ENCODE results near the gene GPR83. TPM values are rescaled to one million over a fixed set of nuclear protein-coding genes. Genes with fewer than 3 reads are reported as not detected.

Gene GPR83
- 0.27 TPM for total RNA-seq
- long read RNA-seq, result 0 reads

DNA sequence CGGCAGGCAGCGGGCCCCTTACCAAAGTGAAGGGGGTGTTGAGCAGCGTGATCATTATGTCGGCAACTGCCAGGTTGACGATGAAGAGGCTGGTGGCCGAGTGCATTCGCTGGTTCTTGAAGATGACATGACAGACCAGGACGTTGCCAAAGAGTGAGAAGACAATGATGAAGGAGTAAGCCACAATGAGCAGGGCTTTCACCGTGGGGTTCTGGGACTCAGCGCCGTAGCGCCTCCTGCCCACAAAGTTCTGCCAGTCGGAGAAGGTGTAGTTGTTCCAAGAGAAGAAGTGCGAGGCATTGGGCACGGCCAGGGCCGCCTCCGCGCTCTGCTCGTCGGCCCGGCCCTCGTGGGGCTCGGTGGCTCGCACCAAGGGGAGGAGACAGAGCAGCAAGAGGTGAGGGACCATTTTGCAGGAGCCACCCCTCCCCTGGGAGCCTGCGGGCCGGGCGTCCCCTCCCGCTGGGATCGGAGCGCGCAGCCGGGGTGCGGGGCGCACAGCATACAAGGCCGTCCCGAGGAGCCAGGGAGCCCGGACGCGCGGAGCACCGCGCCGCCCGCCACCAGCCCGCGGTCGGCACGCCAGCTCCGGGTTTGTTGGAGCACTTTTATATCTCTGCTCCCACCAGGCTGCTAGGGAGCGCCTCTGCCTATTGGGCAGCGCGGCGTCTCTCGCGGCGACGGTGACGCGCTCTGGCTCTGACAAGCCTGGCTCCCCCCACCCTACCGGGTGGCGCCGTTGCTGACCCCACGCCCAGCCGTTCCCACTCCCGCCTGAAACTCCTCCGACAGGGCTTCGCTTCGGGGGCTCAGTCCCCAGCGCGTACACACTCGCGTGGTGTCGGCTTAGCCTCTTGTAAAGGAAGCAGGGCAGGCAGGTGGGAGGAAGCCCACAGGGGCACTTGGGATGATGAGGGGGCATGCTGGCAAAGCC, at the start of gene GPR83:
Gene GPR83 (minus strand): TSS at position 581 of the 934 bp plus-strand sequence. CDS start 172 bp downstream, at position 409.
- peak; percentile 68 for ATAC-seq (ENCODE audit: poor library complexity)
- DNase-seq, result peak; percentile 40
- intact Hi-C loops (cut with DNase I), result no loop called here

DNA sequence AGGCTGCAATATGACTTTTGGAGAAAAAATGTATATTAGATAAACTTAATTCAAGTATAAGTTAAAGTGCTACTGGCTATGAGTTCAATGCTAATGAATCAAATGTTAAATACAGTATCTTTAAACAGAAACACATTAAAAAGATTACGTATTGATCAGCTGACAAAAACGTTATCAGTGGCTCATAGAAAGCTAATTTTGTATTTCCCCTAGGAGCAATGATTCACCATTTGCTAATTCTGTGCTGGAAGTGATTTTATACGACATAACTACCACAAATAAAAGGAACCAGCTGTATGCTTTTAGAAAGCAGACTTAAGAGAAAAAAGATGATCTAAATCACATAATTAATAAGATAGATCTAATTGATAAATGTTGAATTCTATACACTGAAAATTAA, 48.8 kb upstream of the GPR83 start:
- intact Hi-C loops (cut with DNase I), result no loop called here
- ATAC-seq (ENCODE audit: poor library complexity) (no peak), DNase-seq (no peak)

DNA sequence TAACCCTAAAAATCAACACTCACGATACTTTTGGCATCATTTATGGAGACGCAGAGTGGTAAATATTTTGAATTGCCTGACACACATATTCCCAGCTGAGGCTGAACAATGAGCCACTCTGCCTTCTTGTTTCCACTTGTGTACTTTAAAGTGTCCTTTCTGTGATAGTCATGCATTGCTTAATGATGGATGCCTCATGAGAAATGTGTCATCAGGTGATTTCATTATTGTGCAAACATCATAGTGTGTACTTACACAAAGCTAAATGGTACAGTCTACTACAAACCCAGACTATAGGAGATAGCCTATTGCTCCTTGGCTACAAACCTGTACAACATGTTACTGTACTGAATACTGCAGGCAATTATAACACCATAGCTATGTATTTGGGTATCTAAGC, 48.2 kb upstream of the GPR83 start:
- DNase-seq (no peak), ATAC-seq (ENCODE audit: poor library complexity) (no peak)
- intact Hi-C loops (cut with DNase I), result no loop called here

DNA sequence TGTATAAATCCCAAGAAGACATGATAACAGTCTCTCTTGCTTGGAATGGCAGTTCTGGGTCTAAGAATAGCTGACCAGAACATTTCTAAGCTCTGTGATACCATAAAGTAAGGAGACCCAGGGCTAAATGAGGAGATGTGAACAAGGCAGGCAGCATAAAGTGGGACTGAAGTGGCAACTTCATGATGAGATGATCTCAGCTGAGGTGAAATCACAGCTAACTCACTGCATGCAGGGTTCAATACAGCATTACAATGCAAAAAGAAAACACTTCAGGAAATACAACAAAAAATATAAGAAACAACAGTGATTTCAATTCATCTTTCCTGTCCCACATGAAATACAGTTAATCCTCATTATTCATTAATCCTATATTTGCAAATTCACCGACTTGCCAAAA, 47.8 kb upstream of the GPR83 start:
- ATAC-seq (ENCODE audit: poor library complexity), result no peak
- DNase-seq, result no peak
- intact Hi-C loops (cut with DNase I), result no loop called here

DNA sequence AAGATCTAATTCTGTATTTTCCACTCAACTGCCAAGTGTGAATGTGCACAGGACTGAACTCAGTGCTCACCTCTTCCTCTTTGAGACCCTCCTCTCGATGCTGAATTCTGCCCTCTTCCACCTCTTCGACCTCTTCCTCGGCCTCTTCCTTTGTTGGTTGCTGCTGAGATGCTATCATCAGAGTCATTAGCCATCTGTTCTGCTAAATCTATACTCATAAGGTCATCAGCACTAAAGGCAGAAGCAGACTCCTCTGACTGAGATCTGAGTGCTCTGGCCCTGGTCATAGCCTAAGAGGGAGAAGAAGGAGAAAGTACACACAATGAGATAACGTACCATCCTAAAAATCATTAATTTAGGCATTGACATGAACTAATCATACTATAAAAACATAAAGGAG, 45.9 kb upstream of the GPR83 start:
- ATAC-seq (ENCODE audit: poor library complexity) (no peak), DNase-seq (no peak)
- intact Hi-C loops (cut with DNase I), result no loop called here

DNA sequence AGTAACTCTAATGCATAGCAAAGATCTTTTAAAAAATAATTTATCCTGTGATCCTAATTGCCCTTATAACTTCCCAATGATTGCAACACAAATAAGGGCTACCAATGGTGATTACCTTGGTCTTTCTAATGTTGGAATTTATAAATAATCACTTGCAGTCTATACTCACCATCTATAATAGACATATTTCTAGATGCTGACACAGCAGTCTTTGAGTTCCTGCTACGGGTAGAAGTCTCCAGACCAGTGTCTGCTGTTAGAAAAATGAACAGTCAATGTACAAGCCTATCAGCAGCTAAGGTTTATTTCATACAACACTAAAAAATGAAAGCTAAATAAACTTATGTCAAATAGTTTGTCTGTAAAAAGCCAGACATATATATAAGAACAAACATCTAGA, 44.4 kb upstream of the GPR83 start:
- ATAC-seq (ENCODE audit: poor library complexity), result no peak
- DNase-seq, result no peak
- intact Hi-C loops (cut with DNase I), result no loop called here

DNA sequence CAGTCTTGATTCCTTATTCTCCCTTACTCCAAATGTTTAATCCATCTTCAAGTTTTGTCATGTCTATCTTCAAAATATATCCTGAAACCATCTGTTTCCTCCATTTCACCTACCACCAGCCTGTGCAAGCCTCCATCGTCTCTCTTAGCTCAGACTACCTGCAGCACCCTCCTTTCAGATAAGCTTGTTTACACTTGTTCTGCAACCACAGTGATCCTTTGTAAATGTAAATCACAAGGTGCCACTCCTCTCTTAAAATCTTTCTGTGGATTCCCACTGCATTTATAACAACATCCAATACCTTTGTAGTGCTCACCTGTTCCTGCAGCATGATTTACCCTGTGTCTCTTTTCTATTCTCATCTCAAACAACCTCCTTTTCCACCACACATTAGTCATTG, 31.8 kb upstream of the GPR83 start:
- intact Hi-C loops (cut with DNase I), result no loop called here
- ATAC-seq (ENCODE audit: poor library complexity), result no peak
- no peak for DNase-seq

DNA sequence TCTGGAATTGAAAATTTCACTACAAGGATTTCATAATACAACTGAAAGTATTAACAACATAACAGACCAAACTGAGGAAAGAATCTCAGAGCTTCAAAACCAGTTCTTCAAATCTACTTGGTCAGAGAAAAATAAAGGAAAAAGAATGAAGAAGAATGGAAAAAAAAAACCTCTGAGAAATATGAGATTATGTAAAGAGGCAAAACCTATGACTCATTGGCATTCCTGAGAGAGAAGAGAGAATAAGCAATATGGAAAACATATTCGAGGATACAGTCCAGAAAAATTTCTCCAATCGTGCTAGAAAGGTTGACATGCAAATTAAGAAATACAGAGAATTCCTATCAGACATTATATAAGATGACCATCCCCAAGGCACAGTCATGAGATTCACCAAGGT, 23.4 kb upstream of the GPR83 start:
- ATAC-seq (ENCODE audit: poor library complexity) (no peak), DNase-seq (no peak)
- intact Hi-C loops (cut with DNase I), result no loop called here

DNA sequence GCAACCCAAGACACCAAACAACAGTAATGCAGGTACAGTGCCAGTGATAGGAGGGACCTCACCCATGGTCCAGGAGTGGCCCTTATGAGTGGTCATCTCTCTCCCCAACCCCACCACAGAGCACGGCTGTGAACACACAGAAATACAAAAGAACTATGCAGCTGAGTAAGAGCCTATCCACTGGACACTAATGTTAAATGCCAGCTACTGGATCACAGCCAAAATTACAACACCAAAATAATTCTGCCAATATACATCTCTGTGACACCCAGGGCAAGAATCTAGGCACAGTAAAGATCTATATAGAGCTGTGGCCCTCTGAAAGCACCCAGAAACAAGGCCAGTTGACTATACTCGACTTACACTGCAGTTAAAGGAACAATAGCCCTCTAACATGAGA, 22.8 kb upstream of the GPR83 start:
- DNase-seq (no peak), ATAC-seq (ENCODE audit: poor library complexity) (no peak)
- intact Hi-C loops (cut with DNase I), result no loop called here

DNA sequence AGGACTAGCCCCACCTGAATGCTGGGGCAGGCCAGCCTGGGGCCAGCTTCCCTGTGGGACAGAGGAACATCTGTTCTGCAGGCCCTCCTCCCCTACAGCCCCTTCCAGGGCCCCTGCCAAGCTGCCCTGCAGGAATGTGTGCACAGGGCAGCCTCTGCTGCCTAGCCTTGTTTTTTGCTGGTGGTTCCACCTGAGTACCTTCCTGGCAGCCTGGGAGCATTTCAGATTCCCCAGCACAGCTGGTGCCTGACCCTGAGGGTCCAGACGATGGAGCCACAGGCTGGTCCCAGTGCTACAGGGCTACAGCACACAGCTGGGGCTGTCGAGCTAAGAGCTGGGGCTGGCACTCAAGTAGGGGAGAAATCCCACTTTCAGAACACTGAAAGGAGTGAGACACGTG, 22.3 kb upstream of the GPR83 start:
- no peak for ATAC-seq (ENCODE audit: poor library complexity)
- intact Hi-C loops (cut with DNase I), result no loop called here

DNA sequence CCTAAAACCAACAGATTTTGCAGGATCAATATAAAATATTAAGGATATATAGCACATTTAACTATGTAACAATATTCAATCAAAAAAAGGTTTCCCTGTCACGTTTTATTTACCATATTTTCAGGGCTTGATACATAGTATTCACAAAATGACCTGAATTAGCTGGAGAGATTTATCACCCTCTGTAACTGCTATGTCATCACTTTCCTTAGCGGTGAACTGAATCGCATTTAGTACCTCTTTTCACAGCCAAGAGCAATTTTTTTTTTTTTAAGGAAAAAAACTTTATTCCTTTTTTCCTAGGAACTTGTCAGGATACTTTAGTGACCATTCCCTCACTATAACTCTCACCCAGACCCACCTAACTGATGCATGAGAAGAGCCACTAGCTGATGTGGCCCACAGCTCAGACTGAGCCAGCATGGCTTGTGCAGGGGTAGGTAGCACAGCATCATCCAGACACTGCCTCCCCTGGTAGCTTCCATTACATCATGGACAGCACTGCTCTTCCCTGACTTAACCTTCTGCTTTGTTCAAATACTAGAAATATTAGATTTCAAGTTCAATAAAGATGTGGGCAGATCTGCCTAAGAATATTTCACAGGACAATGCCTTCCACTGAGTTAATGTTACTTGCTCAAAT, 17.0 kb upstream of the GPR83 start:
- intact Hi-C loops (cut with DNase I), result loop anchor here (5.0 kb wide), 1 partner anchor 526 kb away; no protein-coding TSS in a partner anchor
- DNase-seq, result no peak
- no peak for ATAC-seq (ENCODE audit: poor library complexity)

More for the DNA sequence above, 22.3 kb upstream of the GPR83 start:
- no peak for DNase-seq

DNA sequence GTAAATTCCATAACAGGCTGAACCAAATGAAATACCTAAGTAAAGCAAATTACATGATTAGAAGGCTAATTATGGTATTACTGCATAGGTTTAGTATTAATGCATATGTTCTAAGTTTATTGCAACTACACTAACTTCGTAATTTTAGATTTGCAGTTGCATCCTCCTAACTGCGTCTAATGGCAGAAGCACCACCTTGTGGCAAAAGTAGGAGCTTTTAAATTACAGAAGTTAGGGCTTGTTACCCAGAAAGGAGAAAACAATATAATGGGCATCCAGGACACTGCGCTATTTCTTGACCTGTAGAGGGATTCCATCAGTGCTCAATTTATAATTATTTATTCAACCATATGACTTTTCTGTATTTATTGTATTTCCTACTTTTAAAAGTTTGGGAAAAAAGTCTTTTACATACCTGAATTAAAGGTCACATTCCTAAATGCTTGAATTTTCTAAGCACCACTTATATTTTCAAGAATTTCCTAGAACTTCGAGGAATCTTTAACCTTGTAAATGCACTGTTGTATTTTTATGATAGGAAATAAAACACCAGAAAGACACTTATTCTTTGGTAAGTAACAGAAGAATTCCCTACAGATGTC, 16.3 kb upstream of the GPR83 start:
- DNase-seq (no peak), ATAC-seq (ENCODE audit: poor library complexity) (peak; percentile 65)
- intact Hi-C loops (cut with DNase I), result loop anchor here (5.0 kb wide), 1 partner anchor 525 kb away; no protein-coding TSS in a partner anchor

DNA sequence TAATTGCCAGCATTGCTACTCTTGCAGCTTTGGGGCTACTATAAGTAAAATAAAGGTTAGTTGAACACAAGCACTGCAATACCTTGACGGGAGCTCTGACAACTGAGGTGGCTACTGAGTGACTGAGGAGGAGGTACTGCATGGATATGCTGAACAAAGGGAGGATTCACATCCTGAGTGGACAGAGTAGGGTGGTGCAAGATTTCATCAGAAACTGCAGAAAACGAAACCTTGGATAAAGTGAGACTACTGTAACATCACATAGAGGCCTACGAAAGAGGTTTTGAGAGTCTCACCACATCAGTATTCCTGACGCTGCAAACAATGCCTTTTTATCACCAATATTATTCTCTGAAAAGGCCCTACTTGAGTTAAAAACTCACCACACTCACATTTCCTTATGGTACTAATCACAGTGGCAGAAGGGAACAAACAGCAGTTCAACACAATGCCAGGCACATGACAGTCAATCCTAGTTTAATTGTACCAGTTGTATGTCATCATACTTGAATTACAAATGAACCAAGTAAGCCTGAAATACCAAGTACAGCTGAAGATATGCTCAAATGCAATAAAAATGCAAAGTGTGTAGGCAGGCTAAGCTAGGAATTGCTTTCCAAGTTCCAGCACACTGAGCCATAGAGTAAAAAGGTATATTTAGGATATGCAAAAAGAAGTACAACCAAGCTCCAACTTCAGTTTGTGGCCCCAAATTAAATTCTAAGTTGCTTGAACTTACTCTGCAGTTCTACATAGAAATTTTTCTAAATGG, 4.0 kb upstream of the GPR83 start:
- no peak for DNase-seq
- intact Hi-C loops (cut with DNase I), result no loop called here
- no peak for ATAC-seq (ENCODE audit: poor library complexity)

DNA sequence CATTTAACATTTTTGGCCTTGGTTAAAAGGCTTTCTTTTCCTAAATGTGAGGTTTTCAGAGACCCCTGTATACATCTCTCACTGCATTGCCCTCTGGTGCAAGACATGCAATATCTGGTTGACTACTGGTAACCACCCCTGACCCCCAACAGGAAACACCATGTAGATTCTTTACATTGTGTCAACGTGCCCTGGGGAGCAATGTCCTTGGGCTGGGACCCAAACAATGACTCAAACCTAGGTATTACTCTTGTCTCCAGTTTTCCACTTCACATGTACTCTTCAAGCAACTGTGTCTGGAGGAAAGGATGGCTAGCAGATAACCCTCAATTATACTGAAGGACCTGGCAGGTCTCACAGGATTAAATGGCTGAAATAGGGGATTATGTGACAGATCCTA, 1.1 kb upstream of the GPR83 start:
- DNase-seq, result no peak
- intact Hi-C loops (cut with DNase I), result no loop called here
- no peak for ATAC-seq (ENCODE audit: poor library complexity)

DNA sequence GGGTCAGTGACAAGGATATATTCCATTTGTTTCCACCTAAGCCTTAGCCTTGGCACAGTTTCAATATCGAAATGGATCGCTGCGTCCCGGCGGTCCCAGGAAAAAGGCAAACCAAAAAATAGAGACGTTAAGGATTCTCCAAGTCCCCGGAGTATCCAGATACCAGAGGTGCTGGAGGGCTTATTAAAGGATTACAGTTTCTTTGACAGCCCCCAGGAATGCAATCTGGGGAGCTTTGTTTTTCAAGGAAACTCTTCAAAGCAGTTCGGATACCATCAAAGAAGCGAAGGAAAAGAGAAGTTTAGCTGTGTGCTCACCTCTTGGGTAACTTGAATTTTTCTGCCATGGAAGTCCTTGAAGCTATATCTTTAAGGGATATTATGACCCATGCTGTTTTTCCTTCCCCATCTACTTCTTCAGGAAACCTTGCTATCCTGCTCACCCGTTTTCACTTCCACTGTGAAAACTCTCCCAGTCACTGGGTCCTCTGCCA, 600 bp upstream of the GPR83 start:
- no peak for DNase-seq
- intact Hi-C loops (cut with DNase I), result no loop called here
- ATAC-seq (ENCODE audit: poor library complexity), result no peak

DNA sequence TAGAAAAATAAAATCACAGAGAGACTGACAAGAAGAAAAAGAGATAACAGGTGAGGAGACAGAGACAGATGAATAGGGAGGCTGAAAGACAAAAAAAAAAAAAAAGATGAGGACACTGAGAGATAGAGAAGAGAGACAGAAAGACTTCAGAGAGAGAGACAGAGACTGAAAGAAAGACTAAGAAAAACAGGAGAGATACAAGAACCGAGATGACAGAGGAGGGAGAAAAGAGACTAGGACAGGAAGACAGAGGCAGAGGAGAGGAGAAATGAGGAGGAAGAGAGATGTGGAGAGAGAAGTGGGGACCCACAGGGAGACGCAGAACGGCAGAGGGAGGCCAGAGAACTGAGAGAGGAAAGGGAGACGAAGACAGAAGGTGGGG, 771 bp downstream of the GPR83 start:
- no peak for ATAC-seq (ENCODE audit: poor library complexity)
- no peak for DNase-seq
- intact Hi-C loops (cut with DNase I), result no loop called here

DNA sequence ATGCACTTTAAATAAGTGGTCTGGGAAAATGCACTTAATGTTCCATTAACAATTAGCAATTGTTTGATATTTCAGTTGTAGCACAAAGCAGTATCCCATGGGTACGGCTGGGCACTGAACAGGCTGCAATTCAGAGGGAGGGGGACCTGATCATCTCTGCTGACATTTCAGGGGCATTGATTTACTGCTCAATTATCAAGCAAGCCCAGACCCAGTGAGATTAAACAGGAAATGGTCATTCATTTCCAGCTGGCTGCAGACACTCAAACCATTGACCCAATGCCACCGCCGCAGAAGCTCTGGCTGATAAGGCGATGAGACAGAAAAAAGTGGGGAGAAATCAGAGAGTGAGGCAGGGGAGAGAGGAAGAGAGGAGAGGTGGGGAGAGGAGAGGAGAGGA, 1.2 kb downstream of the GPR83 start:
- no peak for ATAC-seq (ENCODE audit: poor library complexity)
- no peak for DNase-seq
- intact Hi-C loops (cut with DNase I), result no loop called here

DNA sequence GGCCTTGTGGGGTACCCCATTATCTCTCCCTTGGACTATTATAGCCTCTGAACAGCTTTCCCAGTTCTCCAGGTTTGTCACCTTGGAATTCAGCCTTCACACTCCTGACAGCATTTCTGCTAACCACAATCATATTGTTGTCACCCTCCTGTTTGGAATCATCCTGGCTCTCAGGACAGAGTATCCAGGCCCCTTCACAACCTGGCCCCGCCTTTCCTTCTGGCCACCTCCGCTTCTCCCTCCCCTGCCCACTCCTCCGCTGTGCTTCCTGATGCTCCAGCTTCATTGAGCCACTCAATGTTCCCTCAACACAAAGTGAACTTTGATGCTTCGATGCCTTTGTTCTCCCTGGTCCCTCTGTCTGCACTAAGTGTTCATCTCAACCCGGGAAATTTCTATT, 3.1 kb downstream of the GPR83 start:
- intact Hi-C loops (cut with DNase I), result no loop called here
- ATAC-seq (ENCODE audit: poor library complexity) (no peak), DNase-seq (no peak)

DNA sequence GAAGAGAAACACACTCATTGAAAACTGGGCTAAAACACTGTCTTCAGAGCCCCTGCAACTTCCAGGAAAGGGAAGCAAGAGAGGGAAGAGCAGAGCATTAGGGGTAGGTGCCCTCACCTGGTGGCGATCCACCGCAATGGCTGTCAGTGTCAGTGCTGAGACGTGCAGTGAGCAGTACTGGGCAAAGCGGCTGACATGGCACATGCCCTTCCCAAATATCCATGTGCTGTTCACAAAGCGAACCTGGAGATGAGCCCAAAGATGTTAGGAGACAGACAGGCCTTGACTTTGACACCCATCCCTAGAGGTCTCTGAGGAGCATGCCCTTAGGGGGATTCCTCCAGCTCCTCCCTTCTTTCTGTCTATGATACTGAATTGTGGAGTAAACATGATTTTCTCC, 4.9 kb downstream of the GPR83 start:
- intact Hi-C loops (cut with DNase I), result no loop called here
- no peak for ATAC-seq (ENCODE audit: poor library complexity)
- DNase-seq, result no peak

Measured in Right ventricle myocardium superior (tissue), 1 donor.